Measurements from ENCODE around the gene SCAF4.

- no peak for TF ChIP-seq CTCF (IDR thresholded peaks at IDR 0.05; ENCODE audit: extremely low read depth in 1 of 2, insufficient read depth in 1 of 2, low read depth in 1 of 2, low read length in 2 of 2)
- no peak for TF ChIP-seq POLR2AphosphoS5 (IDR thresholded peaks at IDR 0.05; ENCODE audit: insufficient read depth, low read depth, low read length)
- no peak for TF ChIP-seq MAX (IDR thresholded peaks at IDR 0.05; ENCODE audit: insufficient read depth, insufficient read length)
Measured at GRCh38 chr21:31766899-31767298, 35.0 kb upstream of the SCAF4 start.

All from endothelial cell of umbilical vein (primary cell).